SU-DHL-6 (cell line): Measurements from ENCODE around the gene PHACTR3.

Experiments
- H2AFZ ChIP-seq: fragments of 200-600 bp; sonication (generic); 2 replicates; pipeline ENCODE4 v1.6.1; 2014; ENCODE audit warnings: low read depth, mild to moderate bottlenecking, moderate library complexity, mixed read lengths, antibody characterized with exemption, low read length; ENCODE audit not compliant: severe bottlenecking
- H3F3A ChIP-seq: fragments of 200-600 bp; shearing (Covaris generic); 2 replicates; pipeline ENCODE4 v1.6.0; 2016; ENCODE audit warnings: antibody characterized with exemption, mild to moderate bottlenecking; ENCODE audit not compliant: insufficient read depth
- H3K27ac ChIP-seq: fragments of 200-600 bp; sonication (generic); 2 replicates; pipeline ENCODE4 v1.5.1; 2016; ENCODE audit warnings: low read depth, mild to moderate bottlenecking, low read length, moderate library complexity, mixed read lengths
- H3K27me3 ChIP-seq: fragments of 200-600 bp; sonication (generic), shearing (Covaris generic); 2 replicates; pipeline ENCODE4 v1.6.0; 2014; ENCODE audit warnings: mild to moderate bottlenecking, low read length
- H3K36me3 ChIP-seq: fragments of 200-600 bp; sonication (generic); 2 replicates; pipeline ENCODE4 v1.6.1; 2014; ENCODE audit warnings: mild to moderate bottlenecking, low read length, mixed read lengths
- H3K4me2 ChIP-seq: fragments of 300-600, 200-600 bp; shearing (Covaris generic), sonication (generic); 2 replicates; pipeline ENCODE4 v1.6.0; 2014; ENCODE audit warnings: low read length, low read depth, mild to moderate bottlenecking; ENCODE audit not compliant: poor library complexity, severe bottlenecking
- H3K4me3 ChIP-seq: fragments of 200-600 bp; sonication (generic); 2 replicates; pipeline ENCODE4 v1.5.1; 2014; ENCODE audit warnings: antibody characterized with exemption, low read length, mild to moderate bottlenecking, mixed read lengths; ENCODE audit not compliant: insufficient read depth, poor library complexity, severe bottlenecking
- H3K79me2 ChIP-seq: fragments of 200-600 bp; sonication (generic); 2 replicates; pipeline ENCODE4 v1.6.1; 2014; ENCODE audit warnings: mild to moderate bottlenecking, low read length, moderate library complexity; ENCODE audit not compliant: insufficient read depth
- H3K9ac ChIP-seq: fragments of 200-600 bp; sonication (generic); 2 replicates; pipeline ENCODE4 v1.7.0; 2014; ENCODE audit warnings: mild to moderate bottlenecking, low read length
- H3K9me2 ChIP-seq: fragments of 200-600 bp; sonication (generic); replicated peaks from 2 replicates; pipeline ENCODE4 v1.6.1; 2014; ENCODE audit warnings: low read length; ENCODE audit not compliant: insufficient read depth
- H3K9me3 ChIP-seq: fragments of 200-600 bp; sonication (generic); 2 replicates; pipeline ENCODE4 v1.6.1; 2014; ENCODE audit warnings: low read length, mixed read lengths; ENCODE audit not compliant: insufficient read depth
- H4K20me1 ChIP-seq: fragments of 200-600 bp; sonication (generic); 2 replicates; pipeline ENCODE4 v1.6.1; 2014; ENCODE audit warnings: low read depth, mild to moderate bottlenecking, antibody characterized with exemption, low read length, moderate library complexity, mixed read lengths
- EZH2phosphoT487 ChIP-seq: fragments of 200-600 bp; sonication (generic), shearing (Covaris generic); conservative IDR thresholded peaks from 2 replicates; pipeline ENCODE4 v1.6.1; 2018; ENCODE audit warnings: mild to moderate bottlenecking, antibody characterized with exemption, low read length, moderate library complexity, mixed read lengths
- TF ChIP-seq, protein P1 (sequence below): fragments of 200-600 bp; sonication (generic); IDR thresholded peaks from one replicate; pipeline ENCODE4 v1.5.1; 2017; ENCODE audit warnings: antibody characterized with exemption, mild to moderate bottlenecking, low read length, moderate library complexity; ENCODE audit not compliant: insufficient read depth, poor library complexity, severe bottlenecking

PHACTR3 gene

DNA sequence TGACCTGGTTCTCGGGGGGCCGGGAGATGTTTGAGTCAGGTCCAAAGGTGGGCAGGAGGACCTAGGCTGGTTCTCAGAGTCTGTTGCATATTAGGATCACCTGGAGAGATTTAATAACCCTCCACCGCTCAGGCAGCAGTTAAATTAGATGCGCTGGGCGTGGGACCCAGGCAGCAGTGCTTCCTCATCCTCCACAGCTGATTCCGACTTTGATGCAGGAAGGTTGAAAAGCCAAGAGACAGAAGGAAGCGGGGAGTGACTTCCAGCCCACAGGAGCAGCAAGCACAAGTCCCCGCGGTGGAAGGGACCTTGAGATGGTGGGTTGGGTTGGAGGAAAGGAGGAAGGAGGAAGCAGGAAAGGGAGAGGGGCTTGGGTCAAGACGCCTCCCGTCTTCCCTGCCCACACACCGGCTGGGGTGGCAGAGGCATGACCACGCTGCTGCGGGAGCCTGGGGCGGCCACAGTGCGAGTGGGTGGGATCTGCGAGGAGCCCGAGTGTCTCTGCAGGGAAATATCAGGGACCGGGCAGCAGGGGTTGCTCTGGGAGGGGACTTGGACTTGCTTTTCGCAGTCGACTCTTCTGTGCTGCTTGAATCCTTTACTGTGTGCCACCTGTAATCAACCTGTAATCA, 146.0 kb downstream of the PHACTR3 start:
- H3K27me3 ChIP-seq = no peaks in the 10 kb centered on the region

DNA sequence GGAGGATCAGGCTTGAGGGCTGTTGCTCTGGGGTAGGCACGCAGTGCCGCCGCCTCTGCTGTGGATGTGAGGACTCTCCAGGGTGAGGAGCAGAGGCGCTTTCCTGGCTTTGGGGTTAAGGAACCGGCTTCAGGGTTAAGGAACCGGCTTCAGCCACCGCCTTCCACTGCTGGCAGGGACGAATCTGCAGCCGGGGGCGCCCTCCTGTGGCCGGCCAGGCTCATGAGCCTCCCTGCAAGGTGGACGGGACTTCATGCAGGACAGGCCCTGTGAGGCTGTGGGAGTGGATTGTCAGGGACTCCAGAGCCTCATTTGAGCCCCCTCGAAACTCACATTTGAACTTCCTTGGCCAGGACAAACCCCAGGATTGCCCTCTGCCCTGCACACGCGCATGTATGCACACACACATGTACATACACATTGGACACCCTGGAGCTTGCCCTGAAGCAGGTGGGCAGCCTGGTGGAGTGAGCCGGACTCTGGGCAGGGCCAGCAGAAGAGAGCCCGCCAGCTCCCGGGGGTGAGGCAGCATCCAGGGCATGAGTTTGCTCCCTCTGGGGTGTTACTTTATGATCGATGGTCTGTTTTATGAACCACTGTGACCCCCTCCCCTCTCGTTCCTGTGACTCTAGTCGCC, 146.9 kb downstream of the PHACTR3 start:
- no peak overlapping the region for H3K9ac ChIP-seq
- H3K79me2 ChIP-seq = no peaks in the 10 kb centered on the region
- H3F3A ChIP-seq = no peaks in the 10 kb centered on the region
- no peaks in the 10 kb centered on the region for H3K27me3 ChIP-seq
- H3K4me2 ChIP-seq = no peak overlapping the region
- no peaks in the 10 kb centered on the region for H3K9me3 ChIP-seq
- H3K36me3 ChIP-seq = no peaks in the 10 kb centered on the region
- TF ChIP-seq, protein P1, sequence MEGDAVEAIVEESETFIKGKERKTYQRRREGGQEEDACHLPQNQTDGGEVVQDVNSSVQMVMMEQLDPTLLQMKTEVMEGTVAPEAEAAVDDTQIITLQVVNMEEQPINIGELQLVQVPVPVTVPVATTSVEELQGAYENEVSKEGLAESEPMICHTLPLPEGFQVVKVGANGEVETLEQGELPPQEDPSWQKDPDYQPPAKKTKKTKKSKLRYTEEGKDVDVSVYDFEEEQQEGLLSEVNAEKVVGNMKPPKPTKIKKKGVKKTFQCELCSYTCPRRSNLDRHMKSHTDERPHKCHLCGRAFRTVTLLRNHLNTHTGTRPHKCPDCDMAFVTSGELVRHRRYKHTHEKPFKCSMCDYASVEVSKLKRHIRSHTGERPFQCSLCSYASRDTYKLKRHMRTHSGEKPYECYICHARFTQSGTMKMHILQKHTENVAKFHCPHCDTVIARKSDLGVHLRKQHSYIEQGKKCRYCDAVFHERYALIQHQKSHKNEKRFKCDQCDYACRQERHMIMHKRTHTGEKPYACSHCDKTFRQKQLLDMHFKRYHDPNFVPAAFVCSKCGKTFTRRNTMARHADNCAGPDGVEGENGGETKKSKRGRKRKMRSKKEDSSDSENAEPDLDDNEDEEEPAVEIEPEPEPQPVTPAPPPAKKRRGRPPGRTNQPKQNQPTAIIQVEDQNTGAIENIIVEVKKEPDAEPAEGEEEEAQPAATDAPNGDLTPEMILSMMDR = peak; percentile 57
- no peak for TF ChIP-seq EZH2phosphoT487
- no peaks in the 10 kb centered on the region for H4K20me1 ChIP-seq
- H3K4me3 ChIP-seq = no peak overlapping the region
- H2AFZ ChIP-seq = no peak overlapping the region
- no peaks in the 10 kb centered on the region for H3K9me2 ChIP-seq
- no peak overlapping the region for H3K27ac ChIP-seq

More for the DNA sequence above, 146.0 kb downstream of the PHACTR3 start:
- no peaks in the 10 kb centered on the region for H3K9me2 ChIP-seq
- no peaks in the 10 kb centered on the region for H3F3A ChIP-seq
- H3K36me3 ChIP-seq = no peaks in the 10 kb centered on the region
- H3K79me2 ChIP-seq = no peaks in the 10 kb centered on the region
- no peak overlapping the region for H3K4me3 ChIP-seq
- H3K4me2 ChIP-seq = no peak overlapping the region
- no peak overlapping the region for H2AFZ ChIP-seq
- H3K9ac ChIP-seq = no peak overlapping the region
- no peaks in the 10 kb centered on the region for H3K9me3 ChIP-seq
- no peak for TF ChIP-seq EZH2phosphoT487
- TF ChIP-seq, protein P1 = no peak
- H4K20me1 ChIP-seq = no peaks in the 10 kb centered on the region
- H3K27ac ChIP-seq = no peak overlapping the region

DNA sequence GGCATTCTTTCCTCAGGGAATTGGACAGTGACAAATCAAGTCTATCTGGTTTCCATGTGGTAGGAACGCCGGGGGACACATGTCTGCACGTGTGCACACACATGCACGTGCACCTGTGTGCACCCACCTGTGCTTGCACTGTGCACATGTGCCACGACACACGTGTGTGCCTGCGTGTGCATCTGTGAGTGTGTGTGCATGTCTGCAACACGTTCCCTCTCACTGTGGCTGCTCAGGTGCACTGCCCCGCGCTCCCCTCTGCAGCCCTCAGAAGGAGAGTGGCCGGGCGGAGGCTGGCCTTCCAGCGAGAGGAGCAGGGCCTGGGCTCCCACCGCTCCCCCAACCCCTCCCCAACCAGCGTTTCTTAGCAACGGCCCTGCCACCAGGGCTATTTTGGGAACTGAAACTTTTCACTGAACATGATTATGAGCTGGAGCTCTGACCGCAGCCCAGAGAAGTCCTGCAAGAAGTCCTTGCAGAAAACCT, 147.8 kb downstream of the PHACTR3 start:
- no peaks in the 10 kb centered on the region for H3K79me2 ChIP-seq
- no peak overlapping the region for H2AFZ ChIP-seq
- no peaks in the 10 kb centered on the region for H3K36me3 ChIP-seq
- no peak overlapping the region for H3K4me3 ChIP-seq
- no peaks in the 10 kb centered on the region for H3K27me3 ChIP-seq
- H3K9me2 ChIP-seq = no peaks in the 10 kb centered on the region
- no peaks in the 10 kb centered on the region for H4K20me1 ChIP-seq
- H3K9ac ChIP-seq = no peak overlapping the region
- H3F3A ChIP-seq = no peaks in the 10 kb centered on the region
- no peak overlapping the region for H3K4me2 ChIP-seq
- no peaks in the 10 kb centered on the region for H3K9me3 ChIP-seq
- no peak for TF ChIP-seq EZH2phosphoT487
- TF ChIP-seq, protein P1 = no peak
- no peak overlapping the region for H3K27ac ChIP-seq
